Putamen (tissue), 1 donor: ENCODE measurements around the gene TEC.

Source experiments
- DNase-seq: peaks from one replicate; pipeline ENCODE4 v3.0.0-alpha.2; 2016; ENCODE audit warnings: low spot score

Gene TEC

DNA sequence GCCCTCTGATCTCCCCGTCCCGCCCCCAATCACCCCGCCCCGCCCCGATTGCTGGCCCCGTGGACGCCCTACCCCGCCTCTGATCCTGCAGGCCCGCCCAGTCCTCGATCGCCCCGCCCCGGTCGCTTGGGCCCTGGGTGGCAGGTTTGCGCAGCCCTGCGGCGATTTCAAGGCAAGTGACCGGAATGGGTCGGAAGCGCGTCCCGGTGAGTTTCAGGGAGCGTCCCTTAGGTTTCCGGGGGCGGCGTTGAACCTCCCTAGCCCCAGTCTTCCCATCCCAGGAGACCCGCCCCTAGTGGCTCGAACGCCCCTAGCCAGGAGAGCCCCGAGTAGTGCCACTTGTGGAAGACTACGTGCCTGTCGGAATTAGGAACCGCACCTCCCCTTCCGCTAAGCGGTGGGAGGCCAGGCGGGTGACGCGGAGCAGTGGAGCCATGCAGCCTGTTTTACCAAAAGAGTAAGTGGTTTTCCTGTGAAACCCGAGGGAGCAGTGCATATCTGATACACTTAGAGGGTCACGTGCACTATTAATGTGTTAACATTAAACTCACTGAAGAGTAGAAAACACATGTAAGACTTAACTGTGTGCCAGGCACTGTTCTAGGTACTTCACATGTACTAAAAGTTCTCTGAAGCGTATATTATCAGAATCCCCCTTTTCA, 354 bp upstream of the TEC start:
- DNase-seq = peak; percentile 35

DNA sequence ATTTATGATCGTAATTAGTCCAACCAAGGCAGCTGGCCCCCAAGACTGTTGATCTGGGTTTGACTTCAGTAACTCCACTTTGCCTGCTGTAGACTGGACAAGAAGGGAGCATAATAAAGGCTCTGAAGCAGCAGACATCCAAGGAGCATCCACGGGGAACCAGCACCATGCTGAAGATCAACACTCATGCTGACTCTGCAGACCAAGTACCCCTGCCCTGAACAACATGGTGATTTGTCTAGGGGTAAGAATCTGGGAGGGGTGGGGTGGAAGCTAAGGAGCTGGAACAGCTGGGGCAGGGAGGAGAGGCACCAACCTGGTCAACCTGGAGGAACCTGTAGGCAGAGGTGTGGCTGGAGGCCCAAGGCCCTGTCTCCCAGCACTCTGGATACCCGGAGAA, 2.1 kb downstream of the TEC start:
- DNase-seq = no peak

DNA sequence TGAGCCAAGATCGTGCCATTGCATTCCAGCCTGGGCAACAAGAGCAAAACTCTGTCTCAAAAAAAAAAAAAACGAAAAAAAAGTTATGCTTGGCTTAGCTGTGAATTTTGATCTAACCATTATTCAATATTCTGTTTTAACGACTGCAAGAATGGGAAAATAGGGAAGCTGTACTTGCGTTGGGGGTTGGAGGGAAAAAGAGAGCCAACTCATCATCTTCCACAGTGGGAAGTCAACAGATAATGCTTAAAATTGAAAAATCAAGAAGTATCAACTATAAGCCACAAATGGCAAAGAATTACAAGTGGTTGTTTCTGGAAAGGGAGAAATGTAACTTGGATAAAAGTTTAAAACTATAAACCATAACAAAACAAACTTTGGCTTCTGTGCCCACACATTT, 2.9 kb downstream of the TEC start:
- no peak for DNase-seq

DNA sequence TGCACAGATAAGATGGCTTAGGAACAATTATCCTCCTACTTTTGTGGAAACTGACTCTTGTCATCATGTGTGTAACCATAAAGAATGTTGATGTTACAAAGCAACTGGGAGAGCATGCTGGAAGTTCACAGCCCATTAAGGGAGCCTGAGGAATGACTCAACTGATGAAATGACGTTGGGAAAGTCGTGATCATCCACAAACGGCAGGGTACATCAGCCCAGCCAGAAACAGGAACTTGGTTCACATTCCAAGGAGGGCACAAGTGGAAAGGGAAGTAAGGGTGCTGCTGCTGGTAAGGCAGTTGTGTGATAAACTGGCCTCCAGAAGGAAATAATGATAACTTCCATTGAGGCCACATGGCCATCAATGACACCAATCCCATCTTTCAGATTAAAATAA, 6.7 kb downstream of the TEC start:
- DNase-seq = no peak

DNA sequence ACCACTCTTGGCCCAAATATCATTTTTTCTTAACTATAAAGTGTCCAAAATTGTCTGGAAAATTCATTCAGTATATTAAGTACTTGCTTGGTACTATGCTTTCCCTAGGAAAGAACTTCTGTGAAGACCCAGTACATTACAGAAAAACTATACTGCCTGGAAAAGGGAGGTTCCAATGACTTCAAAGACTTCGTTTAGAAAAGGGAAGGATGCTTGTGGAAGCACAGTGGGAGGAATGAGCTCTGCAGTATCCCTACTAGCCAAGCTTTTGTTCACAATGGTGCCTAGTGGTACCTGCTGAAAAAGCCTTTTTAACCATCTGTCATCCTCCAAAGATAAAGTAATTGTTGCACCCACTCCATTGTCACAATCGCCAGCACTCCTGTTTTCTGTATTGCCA, 7.2 kb downstream of the TEC start:
- DNase-seq = no peak

DNA sequence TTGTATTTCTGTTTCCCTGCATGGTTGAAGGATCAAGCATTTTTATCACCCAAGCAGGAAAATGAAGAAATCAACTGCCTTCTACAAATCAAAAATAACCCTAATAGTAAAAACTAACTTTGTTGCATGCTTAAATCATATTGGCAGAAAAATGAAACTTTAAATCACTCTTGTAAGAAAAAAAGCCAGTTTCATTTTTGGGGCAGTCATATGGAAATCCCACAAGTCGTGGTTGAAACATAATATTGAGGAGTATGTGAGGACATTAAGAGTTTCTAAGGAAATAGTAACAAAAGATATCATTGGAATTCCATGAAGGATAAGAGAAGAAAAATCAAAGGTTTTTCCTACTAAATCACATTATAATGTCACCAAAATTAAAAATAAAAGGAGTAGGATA, 8.4 kb downstream of the TEC start:
- DNase-seq = no peak

DNA sequence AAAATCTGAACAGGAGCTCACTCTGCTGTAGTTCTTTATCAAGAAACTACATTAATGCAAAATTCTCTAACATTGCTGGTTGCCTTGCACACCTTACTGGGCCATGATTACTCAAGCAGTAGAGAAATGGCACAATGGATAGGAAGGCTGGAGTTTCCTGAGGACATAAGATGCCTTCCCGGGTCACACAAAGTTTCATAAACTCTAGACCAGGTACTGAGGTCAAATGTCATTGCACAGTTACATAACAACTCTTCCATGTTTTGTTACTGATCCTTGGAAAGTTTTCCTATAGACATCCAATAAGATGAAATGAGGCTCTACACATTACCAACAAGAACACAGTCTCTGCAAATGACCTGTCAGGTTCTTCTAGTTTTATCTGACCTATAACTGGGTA, 9.9 kb downstream of the TEC start:
- no peak for DNase-seq

DNA sequence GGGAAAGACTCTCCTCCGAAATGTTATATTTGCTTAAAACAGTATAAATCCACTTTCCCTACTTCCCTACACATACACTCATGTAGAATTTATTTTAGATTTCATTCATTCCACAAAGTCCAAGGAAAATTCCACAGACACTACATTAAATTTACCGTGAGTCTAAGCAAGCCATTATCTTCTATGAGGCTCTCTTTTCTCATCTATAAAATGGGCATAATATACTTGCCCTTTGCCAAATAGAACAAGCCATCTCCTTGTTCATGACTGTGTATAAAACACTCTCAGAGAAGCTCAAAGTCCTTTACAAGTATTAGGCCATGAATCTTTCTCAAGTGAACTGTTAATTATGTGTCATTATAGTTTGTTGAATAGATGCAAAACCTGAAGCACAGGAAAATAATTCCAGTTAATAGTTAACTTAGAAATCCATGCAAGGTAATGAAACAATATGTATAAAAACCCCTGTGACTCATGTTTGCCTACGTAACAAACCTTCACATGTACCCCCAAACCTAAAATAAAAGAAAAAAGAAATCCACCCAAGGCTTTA, 10.7 kb downstream of the TEC start:
- DNase-seq = no peak

DNA sequence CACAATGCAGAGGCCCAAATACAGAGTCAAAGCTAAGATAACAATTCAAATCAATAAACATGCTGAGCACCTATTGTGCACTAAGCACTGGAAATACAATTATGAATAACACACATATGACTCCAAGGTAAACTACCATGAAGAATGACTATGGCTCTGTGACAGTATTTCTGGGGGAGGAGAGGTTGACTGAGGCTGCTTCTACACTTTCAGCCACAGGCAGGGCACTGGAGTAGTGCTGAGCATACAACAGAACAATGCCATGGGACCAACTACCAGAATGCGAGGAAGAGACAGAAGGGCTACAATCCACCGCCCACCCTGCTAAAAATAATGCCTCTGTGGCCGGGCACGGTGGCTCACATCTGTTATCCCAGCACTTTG, 13.7 kb downstream of the TEC start:
- DNase-seq = no peak

DNA sequence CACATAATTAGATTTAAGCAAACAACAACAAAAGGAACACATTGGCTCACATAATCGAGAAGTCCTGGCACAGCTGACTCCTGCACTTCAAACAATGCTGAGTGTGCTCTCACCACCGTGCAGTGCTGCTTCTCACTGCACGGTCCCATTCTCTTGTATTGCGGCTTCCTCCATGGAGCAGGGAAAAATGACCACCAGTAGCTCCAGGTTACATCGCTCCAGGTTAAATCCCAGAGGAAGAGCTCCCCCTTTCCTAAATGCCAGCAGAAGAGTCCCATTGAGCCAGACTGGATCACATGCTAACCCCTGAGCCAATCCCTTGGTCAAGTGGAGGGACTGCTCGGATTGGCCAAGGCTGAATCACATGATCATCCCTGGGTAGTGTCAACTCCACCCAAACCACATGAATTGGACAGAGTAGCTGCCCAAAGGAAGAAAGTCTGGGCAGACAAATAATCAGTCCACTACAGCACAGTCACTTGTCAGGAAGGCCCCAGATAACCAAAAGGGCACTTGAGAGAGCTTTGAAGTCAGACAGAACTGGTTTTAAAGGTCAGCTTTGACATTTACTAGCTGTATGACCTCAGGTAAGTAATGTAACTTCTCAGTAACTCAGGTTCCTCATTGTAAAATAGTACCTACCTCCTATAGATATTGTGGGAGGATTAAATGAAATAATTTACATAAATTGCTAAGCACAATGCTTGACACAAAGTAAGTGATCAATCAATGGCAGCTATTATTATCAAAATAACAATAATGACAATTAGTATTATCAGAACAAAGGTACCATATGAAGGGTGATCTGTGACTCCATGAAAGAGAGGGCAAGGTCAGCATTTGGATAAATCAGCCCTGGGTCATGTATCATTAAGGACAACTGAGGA, 14.3 kb downstream of the TEC start:
- DNase-seq = no peak

DNA sequence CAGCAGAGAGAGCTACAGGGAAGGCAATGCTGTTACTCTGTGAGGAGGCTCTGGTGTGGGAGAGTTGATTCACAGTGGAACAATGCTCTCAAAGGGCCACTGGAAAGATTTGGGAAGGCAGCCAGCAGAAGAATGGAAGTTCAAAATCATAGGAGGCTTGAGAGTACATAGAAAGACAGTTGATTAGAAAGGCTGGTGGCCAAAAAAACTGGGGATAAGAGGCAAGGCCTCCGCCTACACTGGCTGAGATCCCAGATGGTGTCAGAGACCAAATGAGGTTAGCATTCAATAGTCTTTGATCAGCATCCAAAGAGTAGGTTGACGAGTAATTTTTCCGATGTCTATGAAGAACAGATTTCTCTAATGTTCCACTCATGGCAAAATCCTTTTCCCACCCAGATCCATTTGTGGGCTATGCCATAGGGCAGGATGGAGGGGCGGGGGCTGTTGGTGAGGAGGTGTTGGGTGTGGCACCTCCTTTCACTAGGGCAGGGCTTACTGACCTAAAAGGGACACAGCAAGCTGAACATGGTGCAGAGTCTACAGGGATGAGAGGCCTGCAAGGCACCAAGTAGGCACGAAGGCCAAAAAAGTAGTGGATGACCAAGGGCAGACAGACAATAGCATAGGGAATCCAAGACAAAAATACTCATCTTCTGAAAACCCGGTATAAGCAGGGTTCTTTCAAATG, 15.1 kb downstream of the TEC start:
- DNase-seq = no peak

DNA sequence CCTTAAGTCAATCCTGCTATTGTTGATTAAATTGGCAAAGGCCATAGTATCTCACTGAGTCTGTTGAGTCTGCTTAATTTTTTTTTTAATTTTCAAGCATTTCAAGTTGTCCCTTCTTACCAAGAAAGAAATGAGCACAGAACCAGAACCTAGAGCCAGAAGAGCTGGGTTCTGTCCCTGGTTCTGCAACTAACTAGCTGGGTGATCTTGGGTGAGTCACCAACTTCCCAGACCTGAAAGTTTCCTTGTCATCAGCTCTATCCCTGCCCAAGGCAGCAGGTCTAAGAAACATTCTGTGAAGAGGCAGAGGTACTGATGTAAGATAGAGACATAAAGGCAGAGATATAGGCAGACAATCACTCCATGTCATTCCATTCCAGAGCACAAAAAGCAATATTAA, 17.3 kb downstream of the TEC start:
- no peak for DNase-seq

DNA sequence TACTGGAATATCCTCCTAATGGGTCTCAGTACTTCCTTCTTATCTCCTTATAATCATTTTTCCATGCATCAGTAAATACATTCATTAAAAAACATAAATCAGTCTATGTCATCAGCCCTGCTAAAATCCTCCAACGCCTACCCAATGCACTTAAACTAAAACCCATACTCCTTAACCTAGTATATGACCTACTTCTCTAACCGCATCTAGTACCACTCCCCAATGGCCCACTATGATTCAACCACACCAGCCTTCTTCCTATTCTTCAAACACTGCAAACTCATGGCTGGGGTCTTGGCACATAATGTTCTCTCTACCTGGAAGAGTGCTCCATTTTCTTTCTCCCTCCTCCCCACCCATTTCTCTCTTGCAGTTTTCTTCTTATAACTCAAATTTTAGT, 18.7 kb downstream of the TEC start:
- DNase-seq = no peak

DNA sequence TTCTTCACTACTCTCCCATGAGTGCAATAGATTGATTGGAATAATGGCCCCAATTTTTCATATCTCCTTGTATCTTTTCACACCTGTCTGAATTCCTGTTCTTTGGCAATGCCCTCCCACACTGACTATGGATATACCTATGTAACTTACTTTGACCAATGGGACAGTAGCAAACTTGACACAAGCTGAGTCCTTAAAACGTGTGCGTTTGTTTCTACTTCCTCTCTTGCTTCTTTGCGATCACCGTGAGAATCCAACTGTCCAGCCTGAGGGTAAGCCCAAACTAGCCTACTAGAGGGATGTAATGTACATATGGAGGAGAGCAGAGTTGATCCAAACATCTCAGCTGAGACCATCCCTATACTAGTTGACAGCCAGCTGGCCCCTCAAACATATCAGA, 19.3 kb downstream of the TEC start:
- no peak for DNase-seq

DNA sequence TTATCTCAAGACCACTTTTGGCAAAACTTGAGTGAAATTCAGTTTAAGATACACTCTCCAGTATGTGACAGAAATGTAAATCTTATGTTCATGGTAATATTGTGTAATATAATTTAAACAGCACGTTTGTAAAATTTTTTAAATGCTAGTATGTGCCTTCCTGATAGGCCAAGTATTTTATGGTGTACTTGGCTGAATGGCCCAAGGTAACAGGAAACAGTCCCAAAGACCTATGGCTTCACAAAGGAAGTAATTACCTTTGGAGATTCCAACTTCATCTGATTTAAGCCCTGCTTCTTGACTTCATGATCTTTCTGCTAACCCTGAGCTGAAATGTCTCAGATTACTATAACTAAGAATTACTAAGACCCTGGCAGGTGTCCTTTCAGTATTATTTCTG, 20.3 kb downstream of the TEC start:
- no peak for DNase-seq

DNA sequence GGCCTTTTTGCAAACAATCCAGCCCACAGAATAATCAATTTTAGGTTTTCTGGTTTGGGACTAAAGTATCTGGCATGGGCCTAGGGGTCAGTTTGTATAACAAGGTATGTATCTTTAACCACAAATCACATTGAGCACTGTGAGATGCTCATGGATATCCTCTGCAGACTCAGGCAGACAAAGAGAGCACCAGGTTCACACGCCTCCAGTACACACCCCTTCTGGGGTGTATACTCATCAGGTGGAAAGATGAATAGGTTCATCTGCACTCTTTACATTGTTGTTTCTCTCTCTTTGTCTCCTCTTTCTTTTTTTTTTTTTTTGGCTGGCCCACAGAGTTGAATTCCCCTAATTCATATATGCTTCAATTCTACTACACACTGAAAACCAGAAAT, 21.1 kb downstream of the TEC start:
- DNase-seq = no peak

DNA sequence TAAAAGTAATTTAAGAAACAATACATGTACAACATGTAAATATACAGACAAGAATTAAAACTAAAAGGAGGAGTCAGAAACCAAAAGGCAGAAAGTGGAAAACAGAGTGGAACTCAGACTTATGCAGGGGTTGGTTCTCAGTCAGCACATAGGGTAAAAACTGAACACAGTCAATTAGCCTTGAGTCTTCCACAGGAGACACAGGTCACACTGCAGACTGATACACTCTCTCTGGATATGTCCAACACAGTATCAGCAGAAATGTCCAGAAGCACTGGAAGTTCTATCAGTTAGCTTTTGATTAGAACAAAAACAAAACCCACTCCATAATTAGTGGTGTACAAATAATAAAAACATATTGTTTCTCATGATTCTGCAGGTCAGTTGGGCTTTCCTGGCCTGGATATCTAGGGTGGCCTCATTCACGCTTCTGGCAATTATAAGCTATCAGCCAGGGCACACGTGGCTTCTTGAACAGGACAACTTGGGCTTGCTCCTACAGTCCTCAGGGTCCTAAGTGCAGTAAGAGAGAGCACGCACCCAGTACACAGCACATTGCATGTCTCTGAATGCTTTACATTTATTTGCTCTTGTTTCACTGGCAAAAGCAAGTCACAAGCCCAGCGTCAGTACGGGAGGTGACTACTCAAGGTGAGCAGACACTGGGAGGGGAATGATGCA, 21.6 kb downstream of the TEC start:
- DNase-seq = no peak

DNA sequence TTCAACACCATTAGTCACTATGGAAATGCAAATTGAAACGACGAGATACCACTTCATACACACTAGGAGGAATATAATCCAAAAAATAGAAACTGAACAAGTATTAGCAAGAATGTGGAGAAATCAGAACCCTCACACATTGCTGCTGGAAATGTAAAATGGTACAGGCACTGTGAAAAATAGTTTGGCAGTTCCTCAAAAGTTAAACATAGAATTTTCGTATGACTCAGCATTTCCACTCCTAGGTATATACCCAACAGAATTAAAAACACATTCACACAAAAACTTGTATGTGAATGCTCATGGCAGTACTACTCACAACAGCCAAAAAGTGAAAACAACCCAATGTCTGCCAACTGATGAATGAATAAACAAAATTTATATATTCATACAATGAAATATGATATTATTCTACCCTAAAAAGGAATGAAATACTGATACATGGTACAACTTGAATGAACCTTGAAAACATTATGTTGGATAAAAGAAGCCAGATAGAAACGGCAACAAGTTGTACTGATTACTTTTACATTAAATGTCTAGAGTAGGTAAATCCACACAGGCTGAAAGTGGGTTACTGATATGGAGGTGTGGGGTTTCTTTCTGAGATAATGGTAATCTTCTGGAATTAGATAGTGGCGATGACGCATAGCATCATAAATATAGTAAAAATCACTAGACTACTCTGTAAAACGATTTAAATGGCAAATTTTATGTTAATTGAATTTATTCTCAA, 22.3 kb downstream of the TEC start:
- no peak for DNase-seq

DNA sequence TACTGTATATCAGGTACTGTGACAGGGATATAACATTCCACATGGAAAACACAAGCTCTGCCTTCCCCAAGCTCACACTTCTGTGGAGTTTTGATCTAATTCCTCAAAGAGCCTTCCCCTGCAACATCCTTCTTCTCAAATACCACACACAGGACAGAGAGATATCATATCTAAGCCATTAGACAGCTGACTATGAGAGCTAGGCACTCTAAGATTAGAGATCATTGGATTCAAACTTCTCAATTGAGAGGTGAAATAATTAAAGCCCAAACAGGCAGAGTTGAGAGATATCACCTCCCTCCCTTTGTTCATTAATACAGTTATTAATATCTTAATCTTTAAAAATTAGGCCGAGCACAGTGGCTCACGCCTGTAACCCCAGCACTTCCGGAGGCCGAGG, 25.0 kb downstream of the TEC start:
- no peak for DNase-seq

DNA sequence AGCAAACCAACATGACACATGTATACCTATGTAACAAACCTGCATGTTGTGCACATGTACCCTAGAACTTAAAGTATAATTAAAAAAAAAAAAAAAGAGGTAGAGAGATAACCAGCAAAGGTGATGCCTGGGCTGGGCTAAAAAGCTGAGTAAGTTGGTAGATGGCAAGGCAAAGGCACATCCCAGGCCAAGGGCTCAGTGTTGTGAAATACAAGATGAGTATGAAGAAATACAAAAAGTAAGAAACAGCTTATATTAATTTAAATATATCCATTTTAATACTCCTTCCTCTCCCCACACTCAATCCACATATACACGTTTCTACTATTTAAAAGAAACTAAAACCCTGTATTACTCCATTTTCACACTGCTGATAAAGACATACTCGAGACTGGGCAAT, 25.8 kb downstream of the TEC start:
- no peak for DNase-seq

DNA sequence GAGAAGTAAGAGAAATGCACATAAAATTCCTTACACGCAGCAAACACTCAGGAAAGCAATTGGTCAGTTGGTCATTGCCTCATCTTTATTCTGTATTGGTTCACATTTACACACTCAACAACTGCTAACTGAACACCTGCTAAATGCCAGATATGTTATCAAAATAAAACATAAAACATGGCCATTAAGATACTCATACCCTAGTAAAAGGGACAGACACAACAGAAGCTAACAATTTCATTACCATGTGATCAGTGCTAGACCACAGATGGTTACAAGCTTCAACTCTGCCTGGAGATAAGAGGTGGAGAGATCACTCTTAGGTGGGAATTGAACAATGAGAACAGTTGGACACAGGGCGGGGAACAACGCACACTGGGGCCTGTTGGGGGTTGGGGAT, 26.2 kb downstream of the TEC start:
- DNase-seq = no peak
